SU-DHL-6 (cell line): ENCODE results near the gene PODN.

Source experiments
- H2AFZ ChIP-seq: fragments of 200-600 bp; sonication (generic); 2 replicates; pipeline ENCODE4 v1.6.1; 2014; ENCODE audit warnings: low read depth, mild to moderate bottlenecking, moderate library complexity, mixed read lengths, antibody characterized with exemption, low read length; ENCODE audit not compliant: severe bottlenecking
- H3F3A ChIP-seq: fragments of 200-600 bp; shearing (Covaris generic); 2 replicates; pipeline ENCODE4 v1.6.0; 2016; ENCODE audit warnings: antibody characterized with exemption, mild to moderate bottlenecking; ENCODE audit not compliant: insufficient read depth
- H3K27ac ChIP-seq: fragments of 200-600 bp; sonication (generic); 2 replicates; pipeline ENCODE4 v1.5.1; 2016; ENCODE audit warnings: low read depth, mild to moderate bottlenecking, low read length, moderate library complexity, mixed read lengths
- H3K27me3 ChIP-seq: fragments of 200-600 bp; sonication (generic), shearing (Covaris generic); 2 replicates; pipeline ENCODE4 v1.6.0; 2014; ENCODE audit warnings: mild to moderate bottlenecking, low read length
- H3K36me3 ChIP-seq: fragments of 200-600 bp; sonication (generic); 2 replicates; pipeline ENCODE4 v1.6.1; 2014; ENCODE audit warnings: mild to moderate bottlenecking, low read length, mixed read lengths
- H3K4me2 ChIP-seq: fragments of 300-600, 200-600 bp; shearing (Covaris generic), sonication (generic); 2 replicates; pipeline ENCODE4 v1.6.0; 2014; ENCODE audit warnings: low read length, low read depth, mild to moderate bottlenecking; ENCODE audit not compliant: poor library complexity, severe bottlenecking
- H3K4me3 ChIP-seq: fragments of 200-600 bp; sonication (generic); 2 replicates; pipeline ENCODE4 v1.5.1; 2014; ENCODE audit warnings: antibody characterized with exemption, low read length, mild to moderate bottlenecking, mixed read lengths; ENCODE audit not compliant: insufficient read depth, poor library complexity, severe bottlenecking
- H3K79me2 ChIP-seq: fragments of 200-600 bp; sonication (generic); 2 replicates; pipeline ENCODE4 v1.6.1; 2014; ENCODE audit warnings: mild to moderate bottlenecking, low read length, moderate library complexity; ENCODE audit not compliant: insufficient read depth
- H3K9ac ChIP-seq: fragments of 200-600 bp; sonication (generic); 2 replicates; pipeline ENCODE4 v1.7.0; 2014; ENCODE audit warnings: mild to moderate bottlenecking, low read length
- H3K9me2 ChIP-seq: fragments of 200-600 bp; sonication (generic); replicated peaks from 2 replicates; pipeline ENCODE4 v1.6.1; 2014; ENCODE audit warnings: low read length; ENCODE audit not compliant: insufficient read depth
- H3K9me3 ChIP-seq: fragments of 200-600 bp; sonication (generic); 2 replicates; pipeline ENCODE4 v1.6.1; 2014; ENCODE audit warnings: low read length, mixed read lengths; ENCODE audit not compliant: insufficient read depth
- H4K20me1 ChIP-seq: fragments of 200-600 bp; sonication (generic); 2 replicates; pipeline ENCODE4 v1.6.1; 2014; ENCODE audit warnings: low read depth, mild to moderate bottlenecking, antibody characterized with exemption, low read length, moderate library complexity, mixed read lengths
- EZH2phosphoT487 ChIP-seq: fragments of 200-600 bp; sonication (generic), shearing (Covaris generic); conservative IDR thresholded peaks from 2 replicates; pipeline ENCODE4 v1.6.1; 2018; ENCODE audit warnings: mild to moderate bottlenecking, antibody characterized with exemption, low read length, moderate library complexity, mixed read lengths
- TF ChIP-seq, protein P1 (sequence below): fragments of 200-600 bp; sonication (generic); IDR thresholded peaks from one replicate; pipeline ENCODE4 v1.5.1; 2017; ENCODE audit warnings: antibody characterized with exemption, mild to moderate bottlenecking, low read length, moderate library complexity; ENCODE audit not compliant: insufficient read depth, poor library complexity, severe bottlenecking

The PODN gene

DNA sequence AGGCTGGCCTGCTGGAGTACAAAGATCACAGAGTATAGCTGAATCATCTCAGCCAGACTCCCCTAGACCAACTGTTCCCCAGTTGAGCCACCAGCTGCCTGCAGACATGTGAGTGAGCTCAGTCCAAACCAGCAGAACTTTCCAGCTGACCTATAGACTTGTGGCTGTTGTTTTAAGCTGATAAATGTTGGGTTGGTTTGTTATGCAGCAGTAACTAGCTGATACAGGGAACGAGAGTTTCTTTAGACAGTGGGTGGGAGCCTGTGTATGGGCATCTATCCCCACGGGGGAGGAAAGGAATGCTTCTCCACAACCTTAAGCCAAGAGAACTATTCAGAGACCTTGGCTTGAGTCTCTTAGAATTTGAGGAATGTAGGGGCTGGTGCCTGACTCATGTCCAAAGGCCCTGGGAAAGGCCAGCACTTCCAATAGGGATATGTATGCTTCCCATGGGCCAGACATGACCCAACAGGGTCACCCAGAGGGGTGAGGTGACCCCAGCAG is 50.3 kb downstream of the PODN start:
- no peaks in the 10 kb centered on the region for H3K9me3 ChIP-seq
- no peaks in the 10 kb centered on the region for H3K79me2 ChIP-seq
- no peak overlapping the region for H3K4me3 ChIP-seq
- no peaks in the 10 kb centered on the region for H3K9me2 ChIP-seq
- H3K36me3 ChIP-seq = no peaks in the 10 kb centered on the region
- H3K27ac ChIP-seq = no peak overlapping the region
- no peak for TF ChIP-seq EZH2phosphoT487
- TF ChIP-seq, protein P1, sequence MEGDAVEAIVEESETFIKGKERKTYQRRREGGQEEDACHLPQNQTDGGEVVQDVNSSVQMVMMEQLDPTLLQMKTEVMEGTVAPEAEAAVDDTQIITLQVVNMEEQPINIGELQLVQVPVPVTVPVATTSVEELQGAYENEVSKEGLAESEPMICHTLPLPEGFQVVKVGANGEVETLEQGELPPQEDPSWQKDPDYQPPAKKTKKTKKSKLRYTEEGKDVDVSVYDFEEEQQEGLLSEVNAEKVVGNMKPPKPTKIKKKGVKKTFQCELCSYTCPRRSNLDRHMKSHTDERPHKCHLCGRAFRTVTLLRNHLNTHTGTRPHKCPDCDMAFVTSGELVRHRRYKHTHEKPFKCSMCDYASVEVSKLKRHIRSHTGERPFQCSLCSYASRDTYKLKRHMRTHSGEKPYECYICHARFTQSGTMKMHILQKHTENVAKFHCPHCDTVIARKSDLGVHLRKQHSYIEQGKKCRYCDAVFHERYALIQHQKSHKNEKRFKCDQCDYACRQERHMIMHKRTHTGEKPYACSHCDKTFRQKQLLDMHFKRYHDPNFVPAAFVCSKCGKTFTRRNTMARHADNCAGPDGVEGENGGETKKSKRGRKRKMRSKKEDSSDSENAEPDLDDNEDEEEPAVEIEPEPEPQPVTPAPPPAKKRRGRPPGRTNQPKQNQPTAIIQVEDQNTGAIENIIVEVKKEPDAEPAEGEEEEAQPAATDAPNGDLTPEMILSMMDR = no peak
- no peak overlapping the region for H2AFZ ChIP-seq
- H3K4me2 ChIP-seq = no peak overlapping the region
- H3K9ac ChIP-seq = no peak overlapping the region
- H3F3A ChIP-seq = no peaks in the 10 kb centered on the region
- no peaks in the 10 kb centered on the region for H3K27me3 ChIP-seq
- H4K20me1 ChIP-seq = no peaks in the 10 kb centered on the region

DNA sequence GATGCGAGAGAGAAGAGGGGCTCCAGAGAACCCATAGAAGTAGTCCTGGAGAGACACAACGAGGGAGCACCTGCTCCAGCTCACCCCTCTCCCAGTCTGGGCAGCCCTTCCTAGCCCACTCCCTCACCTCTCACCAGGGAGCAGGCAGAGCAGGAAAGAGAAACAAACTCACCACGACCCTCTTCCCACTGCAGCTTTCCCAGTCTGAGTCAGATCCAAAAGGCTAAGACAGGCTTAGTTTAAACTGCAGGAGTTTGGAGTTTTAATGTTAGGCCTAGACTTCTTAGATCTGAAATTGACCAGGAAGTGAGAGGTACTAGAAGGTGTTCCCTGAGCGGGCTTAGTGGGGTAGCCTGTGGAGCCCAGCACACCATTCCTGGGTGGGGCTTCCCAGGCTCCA is 50.8 kb downstream of the PODN start:
- H3F3A ChIP-seq = no peaks in the 10 kb centered on the region
- no peaks in the 10 kb centered on the region for H3K9me2 ChIP-seq
- no peak overlapping the region for H3K9ac ChIP-seq
- no peak overlapping the region for H3K27ac ChIP-seq
- no peak overlapping the region for H3K4me3 ChIP-seq
- H2AFZ ChIP-seq = no peak overlapping the region
- no peak overlapping the region for H3K4me2 ChIP-seq
- H3K27me3 ChIP-seq = no peaks in the 10 kb centered on the region
- TF ChIP-seq EZH2phosphoT487 = no peak
- TF ChIP-seq, protein P1 = no peak
- H4K20me1 ChIP-seq = no peaks in the 10 kb centered on the region
- no peaks in the 10 kb centered on the region for H3K9me3 ChIP-seq
- H3K79me2 ChIP-seq = no peaks in the 10 kb centered on the region
- no peaks in the 10 kb centered on the region for H3K36me3 ChIP-seq

DNA sequence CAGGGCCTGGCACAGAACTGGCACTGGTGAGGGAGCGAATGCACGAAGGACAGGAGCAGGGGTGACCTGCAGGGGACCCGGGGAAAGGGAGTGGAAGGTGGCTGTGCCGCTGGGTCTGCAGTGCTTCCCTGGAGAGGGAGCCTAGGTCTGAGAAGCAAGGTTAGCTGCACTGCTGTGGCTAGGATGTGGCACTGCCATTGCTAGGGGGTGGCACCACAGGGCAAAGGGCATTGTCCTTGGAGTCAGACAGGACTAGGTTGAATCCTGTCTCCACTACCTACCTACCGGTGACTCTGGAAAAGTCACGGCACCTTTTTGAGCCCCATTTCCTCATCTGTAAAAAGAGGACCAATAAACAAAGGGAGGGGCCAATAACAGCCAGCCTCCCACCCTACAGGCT is 52.1 kb downstream of the PODN start:
- Histone ChIP-seq H3K4me2 (no peak overlapping the region), H3K4me3 (no peak overlapping the region), H3K36me3 (no peaks in the 10 kb centered on the region), H3K27ac (no peak overlapping the region), H3K9me3 (no peaks in the 10 kb centered on the region), H3K9me2 (no peaks in the 10 kb centered on the region), H2AFZ (no peak overlapping the region), H3F3A (no peaks in the 10 kb centered on the region), H3K9ac (no peak overlapping the region), H3K27me3 (no peaks in the 10 kb centered on the region), H3K79me2 (no peaks in the 10 kb centered on the region), H4K20me1 (no peaks in the 10 kb centered on the region)
- TF ChIP-seq EZH2phosphoT487 = no peak
- TF ChIP-seq, protein P1 = no peak
